Vagina (tissue), 2 donors: ENCODE data around the gene ANKUB1.

Experiments
- CTCF ChIP-seq, 3 experiments: fragments of 450-650 bp in 2 of 3; fragments of 200-600 bp in 1 of 3; sonication (generic) in 1 of 3; IDR thresholded peaks; one replicate each; pipeline ENCODE4 v1.5.1; 2017 to 2019; ENCODE audit warnings: antibody characterized with exemption in 3 of 3, mild to moderate bottlenecking in 2 of 3, moderate library complexity in 2 of 3
- POLR2A ChIP-seq, 2 donors: fragments of 450-650 bp; IDR thresholded peaks; one replicate each; pipeline ENCODE4 v1.6.1; 2017; ENCODE audit warnings: antibody characterized with exemption in 2 of 2, mild to moderate bottlenecking in 2 of 2, moderate library complexity in 2 of 2
- POLR2AphosphoS5 ChIP-seq, 2 donors: sonication (generic); formaldehyde crosslinking; IDR thresholded peaks; one replicate each; pipeline ENCODE4 v1.9.0; 2017; ENCODE audit warnings: antibody characterized with exemption in 2 of 2, mild to moderate bottlenecking in 2 of 2, low read depth in 1 of 2; ENCODE audit not compliant: insufficient read depth in 1 of 2

GRCh38 chr3:149715247-149715646 lies 77.1 kb downstream of the ANKUB1 start:
- no peak for TF ChIP-seq CTCF (IDR thresholded peaks at IDR 0.05)
- TF ChIP-seq POLR2AphosphoS5 (IDR thresholded peaks at IDR 0.05; ENCODE audit: insufficient read depth in 1 of 2, low read depth in 1 of 2): no peak
- no peak for TF ChIP-seq POLR2A (IDR thresholded peaks at IDR 0.05)
